Spleen (tissue), 11 donors: ENCODE data around the gene MMS22L. TPM values are rescaled to one million over a fixed set of nuclear protein-coding genes. Genes with fewer than 3 reads are reported as not detected.

ENCODE experiments used
- DNase-seq: peaks from one replicate; pipeline ENCODE4 v3.0.0-alpha.2; 2020
- H3K27ac ChIP-seq, 8 donors: fragments of 200-600 bp; sonication (generic) in 7 of 8; 1 replicate in 4 of 8; 2 replicates in 4 of 8; pipeline versions ENCODE4 v1.5.0 to v1.8.0; 2016 to 2021; ENCODE audit warnings: inconsistent platforms in 4 of 8, mild to moderate bottlenecking in 4 of 8, moderate library complexity in 1 of 8
- H3K27me3 ChIP-seq, 7 donors: fragments of 200-600 bp; sonication (generic) in 6 of 7; replicated peaks in 1 of 7; 1 replicate in 4 of 7; 2 replicates in 3 of 7; pipeline versions ENCODE4 v1.5.0 to v1.8.0; 2016 to 2021; ENCODE audit warnings: inconsistent platforms in 3 of 7, mild to moderate bottlenecking in 1 of 7
- H3K36me3 ChIP-seq, 6 donors: fragments of 200-600 bp; sonication (generic) in 5 of 6; 1 replicate in 4 of 6; 2 replicates in 2 of 6; pipeline versions ENCODE4 v1.5.0 to v1.8.0; 2016 to 2021; ENCODE audit warnings: inconsistent platforms in 2 of 6
- H3K4me1 ChIP-seq, 6 donors: fragments of 200-600 bp; sonication (generic) in 5 of 6; 1 replicate in 3 of 6; 2 replicates in 3 of 6; pipeline versions ENCODE4 v1.5.0 to v1.8.0; 2016 to 2021; ENCODE audit warnings: inconsistent platforms in 3 of 6
- H3K4me3 ChIP-seq, 8 donors: fragments of 200-600 bp; sonication (generic) in 7 of 8; 1 replicate in 4 of 8; 2 replicates in 4 of 8; pipeline versions ENCODE4 v1.5.0 to v1.8.0; 2016 to 2021; ENCODE audit warnings: inconsistent platforms in 4 of 8, mild to moderate bottlenecking in 4 of 8, moderate library complexity in 2 of 8
- H3K9me3 ChIP-seq, 8 donors: fragments of 200-600 bp; sonication (generic) in 7 of 8; 1 replicate in 4 of 8; 2 replicates in 4 of 8; pipeline versions ENCODE4 v1.5.0 to v1.8.0; 2016 to 2021; ENCODE audit warnings: inconsistent platforms in 4 of 8
- POLR2A ChIP-seq, 3 donors: fragments of 450-650 bp; IDR thresholded peaks; one replicate each; pipeline ENCODE4 v1.5.1; 2017; ENCODE audit warnings: antibody characterized with exemption in 3 of 3, mild to moderate bottlenecking in 1 of 3
- POLR2AphosphoS5 ChIP-seq, 3 donors: sonication (generic); formaldehyde crosslinking; IDR thresholded peaks; one replicate each; pipeline ENCODE4 v1.5.1; 2017; ENCODE audit warnings: antibody characterized with exemption in 3 of 3
- WGBS, 5 donors: extraction: QIAGEN DNeasy Blood & Tissue Kit in 3 of 5; methylation state at CpG; one replicate each; pipeline versions ENCODE4 v1.1.5 to v1.1.7; 2013 to 2018; 5-methylcytosine and 5-hydroxymethylcytosine counted together
- intact Hi-C: fragments of 100-400 bp; cut with DNase I; formaldehyde crosslinking; loops from one replicate; pipeline ENCODE4 v1.15.0; 2023; ENCODE audit warnings: low total_unique reads
- polyA plus RNA-seq, 3 donors: library from polyadenylated mRNA; stranded (reverse); fragments of 200-250 nt; gene quantifications; one replicate each; pipeline ENCODE4 v1.2.1, GENCODE V29; 2013
- total RNA-seq, 7 donors: library from RNA; depleted of rRNA in 3 of 7; stranded (reverse); fragments of >200 nt in 3 of 7; fragmentation: NEBNext Ultra II Directional in 4 of 7; extraction: Animal tissue kit (Norgen Biotek cat#: 25700) in 4 of 7; gene quantifications; one replicate each; pipeline versions ENCODE4 v1.1.0 to v1.2.1, GENCODE V29; 2016 to 2021
- TF ChIP-seq, protein P1 (sequence below), 11 experiments: fragments of 200-600 bp in 7 of 11; fragments of 450-650 bp in 4 of 11; sonication (generic) in 4 of 11; IDR thresholded peaks in 8 of 11; conservative IDR thresholded peaks in 3 of 11; 1 replicate in 7 of 11; 2 replicates in 4 of 11; pipeline versions ENCODE4 v1.4.0 to v1.8.0; 2016 to 2021; ENCODE audit warnings: antibody characterized with exemption in 11 of 11, inconsistent platforms in 4 of 11, mild to moderate bottlenecking in 1 of 11
- donor health status: healthy with polysubstance abuse.
- donor health status: DM: no; HTN: no; CAD: no; lungs with moderate emphysema.
- donor health status: DM: no; HTN: no; CAD: no.
- donor health status: Bipolar disorder and iron deficiency.
- donor health status: healthy.
- donor health status: DM: no; HTN: no; CAD: no.
- donor health status: DM: yes; HTN: yes; CAD: no.

MMS22L gene
- total and polyA plus RNA-seq, 10 donors = 1.4 to 42.3 (median 12.1) TPM

- no peaks in the 10 kb centered on the region for H3K36me3 ChIP-seq
- no peaks in the 10 kb centered on the region for H3K27me3 ChIP-seq
- H3K27ac ChIP-seq = no peak overlapping the region
- peaks cover 0 to 8% (median 5%) of the 10 kb centered on the region in 8 donors for H3K9me3 ChIP-seq
- TF ChIP-seq POLR2A (IDR thresholded peaks at IDR 0.05) (no peak), POLR2AphosphoS5 (IDR thresholded peaks at IDR 0.05) (no peak)
- TF ChIP-seq, protein P1, sequence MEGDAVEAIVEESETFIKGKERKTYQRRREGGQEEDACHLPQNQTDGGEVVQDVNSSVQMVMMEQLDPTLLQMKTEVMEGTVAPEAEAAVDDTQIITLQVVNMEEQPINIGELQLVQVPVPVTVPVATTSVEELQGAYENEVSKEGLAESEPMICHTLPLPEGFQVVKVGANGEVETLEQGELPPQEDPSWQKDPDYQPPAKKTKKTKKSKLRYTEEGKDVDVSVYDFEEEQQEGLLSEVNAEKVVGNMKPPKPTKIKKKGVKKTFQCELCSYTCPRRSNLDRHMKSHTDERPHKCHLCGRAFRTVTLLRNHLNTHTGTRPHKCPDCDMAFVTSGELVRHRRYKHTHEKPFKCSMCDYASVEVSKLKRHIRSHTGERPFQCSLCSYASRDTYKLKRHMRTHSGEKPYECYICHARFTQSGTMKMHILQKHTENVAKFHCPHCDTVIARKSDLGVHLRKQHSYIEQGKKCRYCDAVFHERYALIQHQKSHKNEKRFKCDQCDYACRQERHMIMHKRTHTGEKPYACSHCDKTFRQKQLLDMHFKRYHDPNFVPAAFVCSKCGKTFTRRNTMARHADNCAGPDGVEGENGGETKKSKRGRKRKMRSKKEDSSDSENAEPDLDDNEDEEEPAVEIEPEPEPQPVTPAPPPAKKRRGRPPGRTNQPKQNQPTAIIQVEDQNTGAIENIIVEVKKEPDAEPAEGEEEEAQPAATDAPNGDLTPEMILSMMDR (IDR thresholded peaks at IDR 0.05 in 8 of 11, conservative IDR thresholded peaks at IDR 0.05 in 3 of 11) = no peak
- intact Hi-C loops = no loop called here
- 61 to 80% (median 68%) methylated on average over 3 of the region's 3 CpGs for WGBS, 5 donors
- no peaks in the 10 kb centered on the region for H3K4me1 ChIP-seq
- DNase-seq = no peak
- no peak overlapping the region for H3K4me3 ChIP-seq
Measured at GRCh38 chr6:97294451-97294850, 11.4 kb upstream of the MMS22L start.

DNA sequence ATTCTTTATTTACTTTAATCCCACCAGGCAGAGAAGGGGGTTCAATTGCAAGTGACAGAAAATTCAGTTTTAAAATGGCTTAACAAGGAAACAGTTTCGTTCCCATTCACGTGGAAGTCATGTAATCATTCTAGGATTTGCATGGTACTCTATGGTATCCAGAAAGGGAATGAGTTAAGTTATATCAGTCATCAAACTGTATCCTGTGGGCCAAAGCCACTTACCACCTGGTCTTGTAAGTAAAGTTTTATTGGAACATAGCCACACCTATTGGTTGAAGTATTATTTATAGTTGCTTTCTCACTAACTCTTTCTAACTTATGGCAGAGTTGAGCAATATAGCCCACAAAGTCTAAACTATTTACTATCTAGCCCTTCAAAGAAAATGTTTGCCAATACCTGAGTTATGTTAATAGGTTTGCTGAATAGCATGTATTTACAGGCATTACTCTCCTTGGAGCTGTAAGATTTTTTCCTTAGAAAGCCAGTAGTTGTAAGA lies 10.2 kb upstream of the MMS22L start:
- no peaks in the 10 kb centered on the region for H3K4me1 ChIP-seq
- 82 to 95% (median 88%) methylated on average over 2 of the region's 2 CpGs for WGBS, 5 donors
- no peak for TF ChIP-seq POLR2AphosphoS5 (IDR thresholded peaks at IDR 0.05)
- TF ChIP-seq POLR2A (IDR thresholded peaks at IDR 0.05) = no peak
- TF ChIP-seq, protein P1 (IDR thresholded peaks at IDR 0.05 in 8 of 11, conservative IDR thresholded peaks at IDR 0.05 in 3 of 11) = no peak
- H3K27me3 ChIP-seq = no peaks in the 10 kb centered on the region
- intact Hi-C loops = no loop called here
- no peak overlapping the region for H3K4me3 ChIP-seq
- DNase-seq = no peak
- H3K36me3 ChIP-seq = no peaks in the 10 kb centered on the region
- no peak overlapping the region for H3K27ac ChIP-seq
- H3K9me3 ChIP-seq = peaks cover 0 to 14% (median 11%) of the 10 kb centered on the region in 8 donors

- no peak overlapping the region for H3K4me3 ChIP-seq
- TF ChIP-seq POLR2A (IDR thresholded peaks at IDR 0.05) (no peak), POLR2AphosphoS5 (IDR thresholded peaks at IDR 0.05) (no peak)
- TF ChIP-seq, protein P1 (IDR thresholded peaks at IDR 0.05 in 8 of 11, conservative IDR thresholded peaks at IDR 0.05 in 3 of 11) = no peak
- H3K27me3 ChIP-seq = no peaks in the 10 kb centered on the region
- DNase-seq = no peak
- H3K27ac ChIP-seq = no peak overlapping the region
- H3K9me3 ChIP-seq = peaks cover 0 to 14% (median 11%) of the 10 kb centered on the region in 8 donors
- 31 to 69% (median 57%) methylated on average over 1 of the region's 1 CpG for WGBS, 5 donors
- H3K4me1 ChIP-seq = no peaks in the 10 kb centered on the region
- intact Hi-C loops = no loop called here
- H3K36me3 ChIP-seq = no peaks in the 10 kb centered on the region
Measured at GRCh38 chr6:97292671-97293070, 9.7 kb upstream of the MMS22L start.

GRCh38 chr6:97291896-97292295 lies 8.9 kb upstream of the MMS22L start:
- Histone ChIP-seq H3K4me1 (no peaks in the 10 kb centered on the region), H3K36me3 (no peaks in the 10 kb centered on the region), H3K27ac (no peak overlapping the region), H3K4me3 (no peak overlapping the region), H3K9me3 (peaks cover 0 to 14% (median 11%) of the 10 kb centered on the region in 8 donors), H3K27me3 (no peaks in the 10 kb centered on the region)
- intact Hi-C loops = no loop called here
- no peak for TF ChIP-seq POLR2AphosphoS5 (IDR thresholded peaks at IDR 0.05)
- TF ChIP-seq POLR2A (IDR thresholded peaks at IDR 0.05) = no peak
- TF ChIP-seq, protein P1 (IDR thresholded peaks at IDR 0.05 in 8 of 11, conservative IDR thresholded peaks at IDR 0.05 in 3 of 11) = no peak
- no peak for DNase-seq
- WGBS, 5 donors = 80 to 89% (median 87%) methylated on average over 4 of the region's 4 CpGs
